Mammary epithelial cell (primary cell): ENCODE measurements around the gene EI24.

Experiments used
- EZH2 ChIP-seq: IDR thresholded peaks from 2 replicates; pipeline ENCODE4 v1.6.1; 2012; ENCODE audit warnings: low read length, inconsistent platforms, borderline replicate concordance
- TF ChIP-seq, protein P1 (sequence below), 2 donors: IDR thresholded peaks in 1 of 2; conservative IDR thresholded peaks in 1 of 2; 2 replicates each; pipeline ENCODE4 v1.5.1; 2011 to 2012; ENCODE audit warnings: inconsistent platforms in 2 of 2, low read length in 2 of 2, mild to moderate bottlenecking in 2 of 2, control low read depth in 1 of 2, low read depth in 1 of 2; ENCODE audit not compliant: insufficient read depth in 1 of 2; ENCODE audit errors: extremely low read depth in 1 of 2

- TF ChIP-seq EZH2, result no peak
- TF ChIP-seq, protein P1, sequence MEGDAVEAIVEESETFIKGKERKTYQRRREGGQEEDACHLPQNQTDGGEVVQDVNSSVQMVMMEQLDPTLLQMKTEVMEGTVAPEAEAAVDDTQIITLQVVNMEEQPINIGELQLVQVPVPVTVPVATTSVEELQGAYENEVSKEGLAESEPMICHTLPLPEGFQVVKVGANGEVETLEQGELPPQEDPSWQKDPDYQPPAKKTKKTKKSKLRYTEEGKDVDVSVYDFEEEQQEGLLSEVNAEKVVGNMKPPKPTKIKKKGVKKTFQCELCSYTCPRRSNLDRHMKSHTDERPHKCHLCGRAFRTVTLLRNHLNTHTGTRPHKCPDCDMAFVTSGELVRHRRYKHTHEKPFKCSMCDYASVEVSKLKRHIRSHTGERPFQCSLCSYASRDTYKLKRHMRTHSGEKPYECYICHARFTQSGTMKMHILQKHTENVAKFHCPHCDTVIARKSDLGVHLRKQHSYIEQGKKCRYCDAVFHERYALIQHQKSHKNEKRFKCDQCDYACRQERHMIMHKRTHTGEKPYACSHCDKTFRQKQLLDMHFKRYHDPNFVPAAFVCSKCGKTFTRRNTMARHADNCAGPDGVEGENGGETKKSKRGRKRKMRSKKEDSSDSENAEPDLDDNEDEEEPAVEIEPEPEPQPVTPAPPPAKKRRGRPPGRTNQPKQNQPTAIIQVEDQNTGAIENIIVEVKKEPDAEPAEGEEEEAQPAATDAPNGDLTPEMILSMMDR (conservative IDR thresholded peaks at IDR 0.05 in 1 of 2, IDR thresholded peaks at IDR 0.05 in 1 of 2; ENCODE audit: extremely low read depth in 1 of 2, insufficient read depth in 1 of 2, low read depth in 1 of 2, low read length in 2 of 2), result no peak
Measured at GRCh38 chr11:125566235-125566634, 3.0 kb upstream of the EI24 start.
